Measurements from ENCODE around the gene ITM2A. TPM values are rescaled to one million over a fixed set of nuclear protein-coding genes. Genes with fewer than 3 reads are reported as not detected.

The ITM2A gene
- total RNA-seq, 3 donors from 2014 or later: 63.6 to 149 (median 81.2) TPM

GRCh38 chrX:79409657-79410056 is 42.5 kb upstream of the ITM2A start:
- Histone ChIP-seq H3K27ac (no peak overlapping the region), H3K4me3 (no peak overlapping the region), H3K27me3 (peaks cover 0 to 16% of the 10 kb centered on the region in 2 donors), H3K36me3 (no peaks in the 10 kb centered on the region), H3K9me3 (peaks cover 0 to 6% of the 10 kb centered on the region in 2 donors), H3K4me1 (no peaks in the 10 kb centered on the region)
- DNase-seq (ENCODE audit: low spot score in 2 of 2): no peak
- no peak for TF ChIP-seq POLR2AphosphoS5 (IDR thresholded peaks at IDR 0.05)
- no peak for TF ChIP-seq CTCF (IDR thresholded peaks at IDR 0.05)
- TF ChIP-seq POLR2A (IDR thresholded peaks at IDR 0.05): no peak
- intact Hi-C loops (cut with DNase I; ENCODE audit: low total_unique reads): no loop called here

- TF ChIP-seq POLR2AphosphoS5 (IDR thresholded peaks at IDR 0.05) (no peak), POLR2A (IDR thresholded peaks at IDR 0.05) (no peak), CTCF (IDR thresholded peaks at IDR 0.05) (no peak)
- peaks cover 0 to 6% of the 10 kb centered on the region in 2 donors for H3K9me3 ChIP-seq
Measured at GRCh38 chrX:79408623-79409322, 41.6 kb upstream of the ITM2A start.

DNA sequence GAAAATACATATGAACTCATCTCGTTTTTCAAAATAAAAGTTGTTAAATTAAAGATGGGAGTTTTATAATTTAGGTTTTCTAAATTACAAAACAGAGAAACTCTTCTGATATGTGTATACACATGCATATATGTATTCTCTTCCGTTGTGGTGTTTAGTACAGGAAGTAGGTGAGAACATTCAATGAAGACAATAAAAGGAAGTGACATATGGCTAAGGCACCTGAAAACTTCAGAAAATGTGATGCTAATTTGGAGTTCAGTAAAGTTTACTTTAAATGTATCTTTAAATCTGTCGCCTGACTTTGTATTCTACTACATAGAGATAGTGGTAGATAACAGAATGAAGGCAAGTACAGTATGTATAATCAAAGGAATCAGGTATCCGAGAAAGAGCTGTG is 33.5 kb upstream of the ITM2A start:
- Histone ChIP-seq H3K27ac (no peak overlapping the region), H3K9me3 (peaks cover 0 to 5% of the 10 kb centered on the region in 2 donors), H3K36me3 (no peaks in the 10 kb centered on the region), H3K27me3 (peaks cover 0 to 32% of the 10 kb centered on the region in 2 donors), H3K4me1 (no peaks in the 10 kb centered on the region), H3K4me3 (no peak overlapping the region)
- no peak for DNase-seq (ENCODE audit: low spot score in 2 of 2)
- intact Hi-C loops (cut with DNase I; ENCODE audit: low total_unique reads): no loop called here
- TF ChIP-seq POLR2A (IDR thresholded peaks at IDR 0.05) (no peak), CTCF (IDR thresholded peaks at IDR 0.05) (no peak), POLR2AphosphoS5 (IDR thresholded peaks at IDR 0.05) (no peak)

More at GRCh38 chrX:79408623-79409322, 41.6 kb upstream of the ITM2A start:
- DNase-seq (ENCODE audit: low spot score in 2 of 2): no peak
- Histone ChIP-seq H3K36me3 (no peaks in the 10 kb centered on the region), H3K4me1 (no peaks in the 10 kb centered on the region), H3K27me3 (peaks cover 0 to 21% of the 10 kb centered on the region in 2 donors), H3K27ac (no peak overlapping the region), H3K4me3 (no peak overlapping the region)
- intact Hi-C loops (cut with DNase I; ENCODE audit: low total_unique reads): no loop called here

DNA sequence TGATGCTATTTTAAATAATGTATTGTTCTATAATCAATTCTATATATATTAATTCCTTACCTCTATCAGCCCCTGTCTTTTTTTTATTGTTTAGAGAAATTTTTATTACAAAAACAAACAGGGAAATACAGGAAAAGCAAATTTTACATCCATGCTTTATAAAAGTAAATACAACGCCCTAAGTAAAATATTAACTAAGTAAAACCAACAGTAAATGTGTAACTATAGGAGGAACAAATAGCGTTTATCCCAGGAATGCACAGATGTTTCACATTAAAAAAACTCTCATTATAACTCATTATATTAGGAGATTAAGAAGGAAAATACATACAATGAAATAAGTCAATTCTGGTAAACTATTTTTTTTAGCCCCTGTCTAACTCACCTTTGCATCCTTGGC is 8.2 kb upstream of the ITM2A start:
- no peak overlapping the region for H3K27ac ChIP-seq
- DNase-seq (ENCODE audit: low spot score in 2 of 2): no peak
- no peak overlapping the region for H3K4me3 ChIP-seq
- intact Hi-C loops (cut with DNase I; ENCODE audit: low total_unique reads): no loop called here
- TF ChIP-seq POLR2AphosphoS5 (IDR thresholded peaks at IDR 0.05) (no peak), CTCF (IDR thresholded peaks at IDR 0.05) (no peak), POLR2A (IDR thresholded peaks at IDR 0.05) (no peak)
- no peaks in the 10 kb centered on the region for H3K36me3 ChIP-seq
- H3K4me1 ChIP-seq: no peaks in the 10 kb centered on the region
- H3K27me3 ChIP-seq: peaks cover 0 to 21% of the 10 kb centered on the region in 2 donors
- no peaks in the 10 kb centered on the region for H3K9me3 ChIP-seq

- H3K27ac ChIP-seq: no peak overlapping the region
- DNase-seq (ENCODE audit: low spot score in 2 of 2): no peak
- no peaks in the 10 kb centered on the region for H3K9me3 ChIP-seq
- no peaks in the 10 kb centered on the region for H3K4me1 ChIP-seq
- intact Hi-C loops (cut with DNase I; ENCODE audit: low total_unique reads): no loop called here
- H3K27me3 ChIP-seq: peaks cover 0 to 18% of the 10 kb centered on the region in 2 donors
- no peaks in the 10 kb centered on the region for H3K36me3 ChIP-seq
- TF ChIP-seq POLR2AphosphoS5 (IDR thresholded peaks at IDR 0.05) (no peak), CTCF (IDR thresholded peaks at IDR 0.05) (no peak), POLR2A (IDR thresholded peaks at IDR 0.05) (no peak)
- no peak overlapping the region for H3K4me3 ChIP-seq
Measured at GRCh38 chrX:79371640-79372039, 4.5 kb upstream of the ITM2A start.
